H9 (cell line): ENCODE measurements around the gene APOBEC3B. TPM values are rescaled to one million over a fixed set of nuclear protein-coding genes. Genes with fewer than 3 reads are reported as not detected.
A peak's percentile ranks its signal among the peaks of the same experiment; 100 is the strongest.

Experiments
- DNase-seq: peaks from one replicate; pipeline ENCODE4 v3.0.0-alpha.2; 2017
- H2AFZ ChIP-seq: one replicate; pipeline ENCODE4 v1.6.1; 2013; ENCODE audit warnings: mild to moderate bottlenecking, low read length, control low read depth, moderate library complexity
- H2AK5ac ChIP-seq: 2 replicates; pipeline ENCODE4 v1.6.1; 2013; ENCODE audit warnings: low read length, control low read depth, mixed read lengths; ENCODE audit not compliant: insufficient read length
- H2BK120ac ChIP-seq: one replicate; pipeline ENCODE4 v1.6.1; 2013; ENCODE audit warnings: low read depth, mild to moderate bottlenecking, low read length, control low read depth, inconsistent platforms; ENCODE audit not compliant: poor library complexity, severe bottlenecking
- H2BK12ac ChIP-seq: 2 replicates; pipeline ENCODE4 v1.6.1; 2013; ENCODE audit warnings: low read length, control low read depth, mixed read lengths, low read depth; ENCODE audit not compliant: insufficient read length
- H2BK15ac ChIP-seq: 2 replicates; pipeline ENCODE4 v1.6.1; 2013; ENCODE audit warnings: low read depth, low read length, control low read depth
- H2BK20ac ChIP-seq: one replicate; pipeline ENCODE4 v1.6.1; 2013; ENCODE audit warnings: low read depth, mild to moderate bottlenecking, low read length, control low read depth, inconsistent platforms; ENCODE audit not compliant: poor library complexity, severe bottlenecking
- H2BK5ac ChIP-seq: 2 replicates; pipeline ENCODE4 v1.6.1; 2013; ENCODE audit warnings: low read length, control low read depth, mixed read lengths; ENCODE audit not compliant: insufficient read length
- H3K14ac ChIP-seq: 2 replicates; pipeline ENCODE4 v1.6.1; 2013; ENCODE audit warnings: low read length, control low read depth; ENCODE audit not compliant: insufficient read depth
- H3K18ac ChIP-seq: 2 replicates; pipeline ENCODE4 v1.6.1; 2013; ENCODE audit warnings: low read depth, mild to moderate bottlenecking, mixed read lengths, low read length, control low read depth; ENCODE audit not compliant: insufficient read length
- H3K23ac ChIP-seq: 2 replicates; pipeline ENCODE4 v1.6.1; 2013; ENCODE audit warnings: low read length, control low read depth, mixed read lengths, low read depth; ENCODE audit not compliant: insufficient read length
- H3K23me2 ChIP-seq: 2 replicates; pipeline ENCODE4 v1.6.1; 2013; ENCODE audit warnings: low read depth, mild to moderate bottlenecking, mixed read lengths, low read length, control low read depth; ENCODE audit not compliant: insufficient read length, poor library complexity, severe bottlenecking
- H3K27ac ChIP-seq: 2 replicates; pipeline ENCODE4 v1.5.1; 2013; ENCODE audit warnings: low read length, control low read depth, mixed read lengths, low read depth; ENCODE audit not compliant: insufficient read length
- H3K27me3 ChIP-seq: 2 replicates; pipeline ENCODE4 v1.6.1; 2013; ENCODE audit warnings: low read length, control low read depth, inconsistent platforms; ENCODE audit not compliant: insufficient read depth
- H3K4ac ChIP-seq: 2 replicates; pipeline ENCODE4 v1.6.1; 2013; ENCODE audit warnings: low read depth, mild to moderate bottlenecking, control low read depth, inconsistent platforms, low read length, moderate library complexity
- H3K4me1 ChIP-seq: 2 replicates; pipeline ENCODE4 v1.6.1; 2013; ENCODE audit warnings: low read length, control low read depth, inconsistent platforms; ENCODE audit not compliant: insufficient read depth
- H3K4me2 ChIP-seq: 2 replicates; pipeline ENCODE4 v1.6.1; 2013; ENCODE audit warnings: low read length, control low read depth, mixed read lengths; ENCODE audit not compliant: insufficient read length, insufficient read depth
- H3K56ac ChIP-seq: 2 replicates; pipeline ENCODE4 v1.6.1; 2013; ENCODE audit warnings: low read depth, mild to moderate bottlenecking, mixed read lengths, low read length, control low read depth; ENCODE audit not compliant: insufficient read length
- H3K79me1 ChIP-seq: 2 replicates; pipeline ENCODE4 v1.6.1; 2013; ENCODE audit warnings: low read depth, mild to moderate bottlenecking, moderate library complexity, low read length, control low read depth, inconsistent platforms; ENCODE audit not compliant: insufficient read depth, poor library complexity, severe bottlenecking
- H3K79me2 ChIP-seq: 2 replicates; pipeline ENCODE4 v1.6.1; 2013; ENCODE audit warnings: low read length, control low read depth, inconsistent platforms; ENCODE audit not compliant: insufficient read depth
- H3K9ac ChIP-seq: 2 replicates; pipeline ENCODE4 v1.6.1; 2013; ENCODE audit warnings: low read length, control low read depth, mixed read lengths; ENCODE audit not compliant: insufficient read length; ENCODE audit errors: extremely low read depth
- H3K9me3 ChIP-seq: one replicate; pipeline ENCODE4 v1.6.1; 2013; ENCODE audit warnings: low read depth, low read length, inconsistent platforms; ENCODE audit not compliant: control insufficient read depth
- H3T11ph ChIP-seq: one replicate; pipeline ENCODE4 v1.6.1; 2013; ENCODE audit warnings: mild to moderate bottlenecking, low read length, control low read depth, inconsistent platforms
- H4K20me1 ChIP-seq: one replicate; pipeline ENCODE4 v1.6.1; 2013; ENCODE audit not compliant: control insufficient read depth, insufficient read length, insufficient read depth
- H4K5ac ChIP-seq: 2 replicates; pipeline ENCODE4 v1.6.1; 2013; ENCODE audit warnings: low read depth, mild to moderate bottlenecking, mixed read lengths, low read length, control low read depth; ENCODE audit not compliant: insufficient read length
- H4K8ac ChIP-seq: replicated peaks from 2 replicates; pipeline ENCODE4 v1.6.1; 2013; ENCODE audit warnings: low read length, control low read depth, mixed read lengths, low read depth; ENCODE audit not compliant: insufficient read length
- H4K91ac ChIP-seq: 2 replicates; pipeline ENCODE4 v1.6.1; 2013; ENCODE audit warnings: low read depth, mild to moderate bottlenecking, moderate library complexity, mixed read lengths, low read length, control low read depth; ENCODE audit not compliant: insufficient read length
- H3K27ac Mint-ChIP-seq, 3 experiments: 2 replicates in 2 of 3; 3 replicates in 1 of 3; pipeline ENCODE4 v1.8.0; 2020 to 2021; ENCODE audit warnings: mixed read lengths in 3 of 3, mild to moderate bottlenecking in 1 of 3, moderate library complexity in 1 of 3
- H3K27me3 Mint-ChIP-seq: 2 replicates; pipeline ENCODE4 v1.8.0; 2021; ENCODE audit warnings: low read depth, mild to moderate bottlenecking, moderate library complexity, mixed read lengths
- H3K36me3 Mint-ChIP-seq, 3 experiments: 2 replicates in 2 of 3; 3 replicates in 1 of 3; pipeline ENCODE4 v1.8.0; 2020 to 2021; ENCODE audit warnings: low read depth in 3 of 3, mixed read lengths in 3 of 3; ENCODE audit not compliant: insufficient read depth in 1 of 3
- H3K4me1 Mint-ChIP-seq, 2 experiments: 2 replicates each; pipeline ENCODE4 v1.8.0; 2020; ENCODE audit warnings: mixed read lengths in 2 of 2
- H3K4me3 Mint-ChIP-seq, 2 experiments: 2 replicates in 1 of 2; 3 replicates in 1 of 2; pipeline ENCODE4 v1.8.0; 2020 to 2021; ENCODE audit warnings: mild to moderate bottlenecking in 2 of 2, mixed read lengths in 2 of 2, moderate library complexity in 1 of 2
- H3K9me3 Mint-ChIP-seq, 2 experiments: 2 replicates in 1 of 2; 3 replicates in 1 of 2; pipeline ENCODE4 v1.8.0; 2020; ENCODE audit warnings: mild to moderate bottlenecking in 2 of 2, mixed read lengths in 2 of 2, moderate library complexity in 1 of 2
- WGBS: extraction: QIAGEN DNeasy Blood & Tissue Kit; methylation state at CpG from one replicate; pipeline ENCODE4 v1.1.7; 2013; ENCODE audit warnings: missing lambda C conversion rate, low lambda C conversion rate, mixed read lengths; ENCODE audit not compliant: insufficient read length; ENCODE audit errors: extremely low coverage; 5-methylcytosine and 5-hydroxymethylcytosine counted together
- total RNA-seq: library from RNA; stranded (reverse); gene quantifications from 2 replicates; pipeline ENCODE4 v1.2.1, GENCODE V29; 2021
- TF ChIP-seq, protein P1 (sequence below): fragments of 200-600 bp; sonication (generic); conservative IDR thresholded peaks from 3 replicates; pipeline ENCODE4 v1.8.0; 2021; ENCODE audit warnings: antibody characterized with exemption, mild to moderate bottlenecking

Gene APOBEC3B
- total RNA-seq, 1 experiment from 2014 or later, result 29.0 TPM

GRCh38 chr22:38987171-38987895, 5.2 kb downstream of the APOBEC3B start:
- H3K14ac ChIP-seq, result peak overlapping the region; percentile 57; the same call in 1 of the 2 replicates
- H3K9me3 Mint-ChIP-seq, result peaks cover 25 to 28% of the 10 kb centered on the region in 2 experiments
- no peak overlapping the region for H3K23ac ChIP-seq
- no peak overlapping the region for H4K5ac ChIP-seq
- no peak overlapping the region for H3K4me3 Mint-ChIP-seq
- no peaks in the 10 kb centered on the region for H3K27me3 ChIP-seq
- H3K36me3 Mint-ChIP-seq, result peaks cover 11 to 38% (median 36%) of the 10 kb centered on the region in 3 experiments; a peak in 6 of 7 replicates
- H3K23me2 ChIP-seq, result no peaks in the 10 kb centered on the region
- H3K56ac ChIP-seq, result no peak overlapping the region
- H4K91ac ChIP-seq, result no peak overlapping the region
- H3K4me2 ChIP-seq, result no peak overlapping the region
- H2BK15ac ChIP-seq, result peak overlapping the region; percentile 80; the same call in 1 of the 2 replicates
- H3K27me3 Mint-ChIP-seq, result peaks cover 13% of the 10 kb centered on the region
- H2BK120ac ChIP-seq, result no peak overlapping the region
- H3K4me1 Mint-ChIP-seq, result peaks cover 18 to 20% of the 10 kb centered on the region in 2 experiments
- no peak overlapping the region for H3K9ac ChIP-seq
- no peak overlapping the region for H3K27ac ChIP-seq
- H3K4ac ChIP-seq, result no peak overlapping the region
- DNase-seq, result no peak
- H2BK20ac ChIP-seq, result no peak overlapping the region
- no peak overlapping the region for H2BK12ac ChIP-seq
- H3K18ac ChIP-seq, result no peak overlapping the region
- no peaks in the 10 kb centered on the region for H3K79me1 ChIP-seq
- no peak overlapping the region for H3T11ph ChIP-seq
- H3K27ac Mint-ChIP-seq, result no peak overlapping the region
- WGBS, result no CpG with 5 or more reads among the region's 8 CpGs
- no peaks in the 10 kb centered on the region for H4K20me1 ChIP-seq
- H4K8ac ChIP-seq, result no peak overlapping the region
- no peaks in the 10 kb centered on the region for H3K79me2 ChIP-seq
- no peaks in the 10 kb centered on the region for H3K9me3 ChIP-seq
- no peak overlapping the region for H2AFZ ChIP-seq
- no peak overlapping the region for H2AK5ac ChIP-seq
- H2BK5ac ChIP-seq, result no peak overlapping the region
- H3K4me1 ChIP-seq, result no peaks in the 10 kb centered on the region
- TF ChIP-seq, protein P1, sequence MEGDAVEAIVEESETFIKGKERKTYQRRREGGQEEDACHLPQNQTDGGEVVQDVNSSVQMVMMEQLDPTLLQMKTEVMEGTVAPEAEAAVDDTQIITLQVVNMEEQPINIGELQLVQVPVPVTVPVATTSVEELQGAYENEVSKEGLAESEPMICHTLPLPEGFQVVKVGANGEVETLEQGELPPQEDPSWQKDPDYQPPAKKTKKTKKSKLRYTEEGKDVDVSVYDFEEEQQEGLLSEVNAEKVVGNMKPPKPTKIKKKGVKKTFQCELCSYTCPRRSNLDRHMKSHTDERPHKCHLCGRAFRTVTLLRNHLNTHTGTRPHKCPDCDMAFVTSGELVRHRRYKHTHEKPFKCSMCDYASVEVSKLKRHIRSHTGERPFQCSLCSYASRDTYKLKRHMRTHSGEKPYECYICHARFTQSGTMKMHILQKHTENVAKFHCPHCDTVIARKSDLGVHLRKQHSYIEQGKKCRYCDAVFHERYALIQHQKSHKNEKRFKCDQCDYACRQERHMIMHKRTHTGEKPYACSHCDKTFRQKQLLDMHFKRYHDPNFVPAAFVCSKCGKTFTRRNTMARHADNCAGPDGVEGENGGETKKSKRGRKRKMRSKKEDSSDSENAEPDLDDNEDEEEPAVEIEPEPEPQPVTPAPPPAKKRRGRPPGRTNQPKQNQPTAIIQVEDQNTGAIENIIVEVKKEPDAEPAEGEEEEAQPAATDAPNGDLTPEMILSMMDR, result no peak
